ENCODE data around the gene SULT4A1.

- TF ChIP-seq POLR2AphosphoS5 (IDR thresholded peaks at IDR 0.05): peak in 1 of 3 donors; percentile 18
- TF ChIP-seq POLR2A (IDR thresholded peaks at IDR 0.05): no peak
- TF ChIP-seq, protein P1, sequence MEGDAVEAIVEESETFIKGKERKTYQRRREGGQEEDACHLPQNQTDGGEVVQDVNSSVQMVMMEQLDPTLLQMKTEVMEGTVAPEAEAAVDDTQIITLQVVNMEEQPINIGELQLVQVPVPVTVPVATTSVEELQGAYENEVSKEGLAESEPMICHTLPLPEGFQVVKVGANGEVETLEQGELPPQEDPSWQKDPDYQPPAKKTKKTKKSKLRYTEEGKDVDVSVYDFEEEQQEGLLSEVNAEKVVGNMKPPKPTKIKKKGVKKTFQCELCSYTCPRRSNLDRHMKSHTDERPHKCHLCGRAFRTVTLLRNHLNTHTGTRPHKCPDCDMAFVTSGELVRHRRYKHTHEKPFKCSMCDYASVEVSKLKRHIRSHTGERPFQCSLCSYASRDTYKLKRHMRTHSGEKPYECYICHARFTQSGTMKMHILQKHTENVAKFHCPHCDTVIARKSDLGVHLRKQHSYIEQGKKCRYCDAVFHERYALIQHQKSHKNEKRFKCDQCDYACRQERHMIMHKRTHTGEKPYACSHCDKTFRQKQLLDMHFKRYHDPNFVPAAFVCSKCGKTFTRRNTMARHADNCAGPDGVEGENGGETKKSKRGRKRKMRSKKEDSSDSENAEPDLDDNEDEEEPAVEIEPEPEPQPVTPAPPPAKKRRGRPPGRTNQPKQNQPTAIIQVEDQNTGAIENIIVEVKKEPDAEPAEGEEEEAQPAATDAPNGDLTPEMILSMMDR (IDR thresholded peaks at IDR 0.05): no peak
Observed at GRCh38 chr22:43828998-43829782, 33.1 kb downstream of the SULT4A1 start.
